HEK293 (cell line): ENCODE data around the gene SLC48A1.
A peak's percentile ranks its signal among the peaks of the same experiment; 100 is the strongest.

Experiments
- CTCF ChIA-PET: fragments of 350-600 bp; formaldehyde crosslinking; extraction: SDS; loops from one replicate; lab custom pipeline; 2021; ENCODE audit warnings: antibody characterized with exemption; lab: Yijun Ruan, JAX
- POLR2A ChIA-PET: fragments of 300-600 bp; formaldehyde crosslinking; extraction: SDS; loops from one replicate; lab custom pipeline; 2020; ENCODE audit warnings: antibody characterized with exemption, inconsistent platforms; lab: Yijun Ruan, JAX
- H3K27ac ChIP-seq: fragments of 200-500 bp; sonication (Bioruptor generic); 2 replicates; pipeline ENCODE4 v1.5.1; 2014; ENCODE audit warnings: low read depth, low read length, control low read depth, inconsistent platforms; ENCODE audit errors: extremely low read depth
- H3K36me3 ChIP-seq, 2 experiments: fragments of 200-500 bp in 1 of 2; sonication (Bioruptor generic) in 1 of 2; 1 replicate in 1 of 2; 2 replicates in 1 of 2; pipeline ENCODE4 v1.5.1; 2014 to 2017; ENCODE audit warnings: inconsistent platforms in 2 of 2, low read length in 2 of 2; ENCODE audit not compliant: control insufficient read depth in 2 of 2, insufficient read depth in 1 of 2
- H3K4me1 ChIP-seq: fragments of 200-500 bp; sonication (Bioruptor generic); 2 replicates; pipeline ENCODE4 v1.5.1; 2014; ENCODE audit warnings: mild to moderate bottlenecking, low read length, inconsistent platforms; ENCODE audit not compliant: control insufficient read depth, insufficient read depth
- H3K4me3 ChIP-seq: 2 replicates; pipeline ENCODE4 v1.5.1; 2011; ENCODE audit warnings: low read depth, mild to moderate bottlenecking, control low read depth, low read length, moderate library complexity
- H3K9me3 ChIP-seq: fragments of 200-500 bp; sonication (Bioruptor generic); 2 replicates; pipeline ENCODE4 v1.5.1; 2014; ENCODE audit warnings: low read depth, low read length, inconsistent platforms; ENCODE audit not compliant: control insufficient read depth, insufficient read depth
- EGR2 ChIP-seq: fragments of 450-650 bp; formaldehyde crosslinking; IDR thresholded peaks from 2 replicates; pipeline ENCODE4 v1.5.1; 2016; ENCODE audit warnings: low read depth, missing biosample characterization, missing genetic modification characterization
- GLIS2 ChIP-seq: fragments of 450-650 bp; formaldehyde crosslinking; IDR thresholded peaks from 2 replicates; pipeline ENCODE4 v1.5.1; 2016; ENCODE audit warnings: missing biosample characterization, missing genetic modification characterization
- SCRT2 ChIP-seq: fragments of 450-650 bp; formaldehyde crosslinking; IDR thresholded peaks from 2 replicates; pipeline ENCODE4 v1.5.1; 2016; ENCODE audit warnings: missing biosample characterization, missing genetic modification characterization
- SETDB1 ChIP-seq: IDR thresholded peaks from one replicate; pipeline ENCODE4 v1.6.1; 2017; ENCODE audit warnings: mild to moderate bottlenecking, low read length, moderate library complexity, mixed read lengths; ENCODE audit not compliant: insufficient read length
- TRIM28 ChIP-seq: IDR thresholded peaks from 2 replicates; pipeline ENCODE4 v1.6.1; 2011; ENCODE audit warnings: low read length, control low read depth, borderline replicate concordance
- ZBTB7A ChIP-seq: fragments of 450-650 bp; formaldehyde crosslinking; IDR thresholded peaks from 2 replicates; pipeline ENCODE4 v1.5.1; 2016; ENCODE audit warnings: low read depth, missing biosample characterization, missing genetic modification characterization
- ZBTB8A ChIP-seq: fragments of 450-650 bp; formaldehyde crosslinking; IDR thresholded peaks from 2 replicates; pipeline ENCODE4 v1.5.1; 2016; ENCODE audit warnings: missing biosample characterization, missing genetic modification characterization
- ZFHX2 ChIP-seq: fragments of 450-650 bp; formaldehyde crosslinking; conservative IDR thresholded peaks from 2 replicates; pipeline ENCODE4 v1.5.1; 2016; ENCODE audit warnings: missing biosample characterization, missing genetic modification characterization
- ZNF157 ChIP-seq: fragments of 450-650 bp; formaldehyde crosslinking; IDR thresholded peaks from 2 replicates; pipeline ENCODE4 v1.5.1; 2016; ENCODE audit warnings: missing biosample characterization, missing genetic modification characterization
- ZNF292 ChIP-seq: fragments of 450-650 bp; formaldehyde crosslinking; IDR thresholded peaks from 2 replicates; pipeline ENCODE4 v1.5.1; 2016; ENCODE audit warnings: low read depth, missing biosample characterization, missing genetic modification characterization, borderline replicate concordance
- ZNF341 ChIP-seq: fragments of 450-650 bp; formaldehyde crosslinking; IDR thresholded peaks from 2 replicates; pipeline ENCODE4; 2016; ENCODE audit warnings: low read depth, missing biosample characterization, missing genetic modification characterization
- ZNF404 ChIP-seq: fragments of 450-650 bp; formaldehyde crosslinking; IDR thresholded peaks from 2 replicates; pipeline ENCODE4 v1.5.1; 2017; ENCODE audit warnings: missing biosample characterization, missing genetic modification characterization
- ZNF521 ChIP-seq: fragments of 450-650 bp; formaldehyde crosslinking; IDR thresholded peaks from 2 replicates; pipeline ENCODE4 v1.5.1; 2017; ENCODE audit warnings: missing biosample characterization, mild to moderate bottlenecking, missing genetic modification characterization
- ZNF558 ChIP-seq: fragments of 450-650 bp; formaldehyde crosslinking; IDR thresholded peaks from 2 replicates; pipeline ENCODE4 v1.5.1; 2016; ENCODE audit warnings: missing biosample characterization, missing genetic modification characterization
- ZNF776 ChIP-seq: fragments of 450-650 bp; formaldehyde crosslinking; IDR thresholded peaks from 2 replicates; pipeline ENCODE4 v1.5.0; 2017; ENCODE audit warnings: missing biosample characterization, missing genetic modification characterization, borderline replicate concordance
- ZNF785 ChIP-seq: fragments of 450-650 bp; formaldehyde crosslinking; IDR thresholded peaks from 2 replicates; pipeline ENCODE4 v1.5.1; 2016; ENCODE audit warnings: missing biosample characterization, missing genetic modification characterization
- ZSCAN16 ChIP-seq: fragments of 450-650 bp; formaldehyde crosslinking; IDR thresholded peaks from 2 replicates; pipeline ENCODE4 v1.5.1; 2016; ENCODE audit warnings: missing biosample characterization, missing genetic modification characterization
- TF ChIP-seq, protein P1 (sequence below): fragments of 450-650 bp; formaldehyde crosslinking; IDR thresholded peaks from 2 replicates; pipeline ENCODE4 v1.5.1; 2016; ENCODE audit warnings: missing biosample characterization, missing genetic modification characterization
- TF ChIP-seq, protein P2 (sequence below): fragments of 450-650 bp; formaldehyde crosslinking; IDR thresholded peaks from 2 replicates; pipeline ENCODE4 v1.5.1; 2016; ENCODE audit warnings: missing biosample characterization, missing genetic modification characterization
- TF ChIP-seq, protein P3 (sequence below): fragments of 450-650 bp; formaldehyde crosslinking; IDR thresholded peaks from 2 replicates; pipeline ENCODE4 v1.5.1; 2016; ENCODE audit warnings: missing biosample characterization, missing genetic modification characterization
- TF ChIP-seq, protein P4 (sequence below): fragments of 450-650 bp; formaldehyde crosslinking; IDR thresholded peaks from 2 replicates; pipeline ENCODE4 v1.5.1; 2017; ENCODE audit warnings: missing biosample characterization, missing genetic modification characterization

Gene SLC48A1

DNA sequence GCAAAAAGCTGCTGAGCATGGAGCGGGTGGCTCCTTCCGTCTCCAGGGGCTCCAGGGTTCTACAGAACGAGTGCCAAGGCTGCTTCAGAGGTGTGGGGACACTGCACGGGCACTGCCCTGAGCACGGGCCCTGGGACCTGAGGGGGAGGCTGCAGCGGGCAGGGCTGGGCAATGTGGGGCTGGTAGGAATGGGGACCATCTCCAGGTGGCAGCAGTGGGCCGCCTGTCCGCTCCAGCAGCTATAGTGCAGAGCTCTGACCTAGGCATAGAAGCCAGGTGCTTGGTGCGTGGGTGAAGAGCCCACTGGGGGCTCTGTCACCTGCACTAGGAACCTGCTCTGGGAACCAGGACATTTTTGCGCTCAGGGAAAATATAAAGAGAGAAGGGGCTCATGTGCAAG is 24.4 kb downstream of the SLC48A1 start:
- peaks cover 0 to 57% of the 10 kb centered on the region in 2 experiments; a peak in 2 of 3 replicates for H3K36me3 ChIP-seq
- TF ChIP-seq, protein P1, sequence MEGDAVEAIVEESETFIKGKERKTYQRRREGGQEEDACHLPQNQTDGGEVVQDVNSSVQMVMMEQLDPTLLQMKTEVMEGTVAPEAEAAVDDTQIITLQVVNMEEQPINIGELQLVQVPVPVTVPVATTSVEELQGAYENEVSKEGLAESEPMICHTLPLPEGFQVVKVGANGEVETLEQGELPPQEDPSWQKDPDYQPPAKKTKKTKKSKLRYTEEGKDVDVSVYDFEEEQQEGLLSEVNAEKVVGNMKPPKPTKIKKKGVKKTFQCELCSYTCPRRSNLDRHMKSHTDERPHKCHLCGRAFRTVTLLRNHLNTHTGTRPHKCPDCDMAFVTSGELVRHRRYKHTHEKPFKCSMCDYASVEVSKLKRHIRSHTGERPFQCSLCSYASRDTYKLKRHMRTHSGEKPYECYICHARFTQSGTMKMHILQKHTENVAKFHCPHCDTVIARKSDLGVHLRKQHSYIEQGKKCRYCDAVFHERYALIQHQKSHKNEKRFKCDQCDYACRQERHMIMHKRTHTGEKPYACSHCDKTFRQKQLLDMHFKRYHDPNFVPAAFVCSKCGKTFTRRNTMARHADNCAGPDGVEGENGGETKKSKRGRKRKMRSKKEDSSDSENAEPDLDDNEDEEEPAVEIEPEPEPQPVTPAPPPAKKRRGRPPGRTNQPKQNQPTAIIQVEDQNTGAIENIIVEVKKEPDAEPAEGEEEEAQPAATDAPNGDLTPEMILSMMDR (tag by site-specific recombination): peak; percentile 59
- TF ChIP-seq ZBTB8A (tag by site-specific recombination) (no peak), ZNF404 (tag by site-specific recombination) (no peak)

DNA sequence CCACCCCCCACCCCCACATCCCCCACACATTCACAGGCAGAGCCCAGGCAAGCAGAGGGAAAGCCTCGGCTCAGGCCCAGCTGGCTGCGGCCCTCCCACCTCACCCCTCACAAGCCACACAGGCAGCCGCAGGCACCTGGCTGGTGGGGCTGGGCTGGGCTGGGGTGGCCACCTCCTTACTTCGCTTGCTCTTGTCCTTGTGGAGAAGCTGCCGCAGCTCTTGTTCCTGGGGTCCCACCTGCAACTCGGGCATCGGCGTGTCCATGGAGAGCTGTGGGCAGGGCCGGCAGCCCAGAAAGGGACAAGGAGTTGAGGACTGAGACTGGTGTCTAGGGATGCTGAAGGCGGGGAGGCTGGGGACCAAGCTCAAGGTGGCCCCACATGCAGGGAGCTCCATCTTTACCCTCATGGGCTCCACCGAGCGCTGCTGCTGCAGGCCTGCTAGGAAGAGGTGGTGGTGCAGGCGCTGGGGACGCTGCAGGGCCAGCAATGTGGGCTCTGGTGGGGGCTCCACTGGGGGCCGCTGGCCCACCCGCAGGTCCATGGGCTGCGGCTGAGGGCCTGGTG is 25.4 kb downstream of the SLC48A1 start:
- POLR2A ChIA-PET: interaction anchor here (0.9 kb wide), 1 partner anchor 31 kb away, joined by 4 read pairs; no protein-coding TSS in a partner anchor
- Histone ChIP-seq H3K4me3 (no peak overlapping the region), H3K9me3 (no peaks in the 10 kb centered on the region), H3K4me1 (no peaks in the 10 kb centered on the region), H3K36me3 (peaks cover 0 to 51% of the 10 kb centered on the region in 2 experiments; a peak in 2 of 3 replicates), H3K27ac (no peak overlapping the region)
- 0 out of 2 replicates have a peak, but pooled peaks have one; percentile 16 for TF ChIP-seq GLIS2 (tag by site-specific recombination)
- TF ChIP-seq SCRT2 (tag by site-specific recombination): no peak
- no peak for TF ChIP-seq SETDB1
- TF ChIP-seq ZFHX2 (tag by site-specific recombination): peak; percentile 46
- peak; percentile 69 for TF ChIP-seq EGR2 (tag by site-specific recombination)
- TF ChIP-seq ZBTB7A (tag by site-specific recombination): no peak
- TF ChIP-seq, protein P2, sequence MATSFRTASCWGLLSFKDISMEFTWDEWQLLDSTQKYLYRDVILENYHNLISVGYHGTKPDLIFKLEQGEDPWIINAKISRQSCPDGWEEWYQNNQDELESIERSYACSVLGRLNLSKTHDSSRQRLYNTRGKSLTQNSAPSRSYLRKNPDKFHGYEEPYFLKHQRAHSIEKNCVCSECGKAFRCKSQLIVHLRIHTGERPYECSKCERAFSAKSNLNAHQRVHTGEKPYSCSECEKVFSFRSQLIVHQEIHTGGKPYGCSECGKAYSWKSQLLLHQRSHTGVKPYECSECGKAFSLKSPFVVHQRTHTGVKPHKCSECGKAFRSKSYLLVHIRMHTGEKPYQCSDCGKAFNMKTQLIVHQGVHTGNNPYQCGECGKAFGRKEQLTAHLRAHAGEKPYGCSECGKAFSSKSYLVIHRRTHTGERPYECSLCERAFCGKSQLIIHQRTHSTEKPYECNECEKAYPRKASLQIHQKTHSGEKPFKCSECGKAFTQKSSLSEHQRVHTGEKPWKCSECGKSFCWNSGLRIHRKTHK: no peak
- CTCF ChIA-PET: interaction anchor here (1.1 to 14.1 kb wide), 4 partner anchors 9 to 57 kb away, joined by 3 to 234 read pairs (median 6); no protein-coding TSS in a partner anchor

More for the DNA sequence above, 24.4 kb downstream of the SLC48A1 start:
- H3K27ac ChIP-seq: no peak overlapping the region
- no peak overlapping the region for H3K4me3 ChIP-seq
- H3K4me1 ChIP-seq: no peaks in the 10 kb centered on the region
- POLR2A ChIA-PET: interaction anchor here (0.7 to 1.1 kb wide), 2 partner anchors 22 to 41 kb away, joined by 3 read pairs; partner anchors contain the start of gene HDAC7
- no peaks in the 10 kb centered on the region for H3K9me3 ChIP-seq
- CTCF ChIA-PET: interaction anchor here (0.5 to 14.1 kb wide), 12 partner anchors 10 to 429 kb away, joined by 3 to 234 read pairs (median 4); no protein-coding TSS in a partner anchor

DNA sequence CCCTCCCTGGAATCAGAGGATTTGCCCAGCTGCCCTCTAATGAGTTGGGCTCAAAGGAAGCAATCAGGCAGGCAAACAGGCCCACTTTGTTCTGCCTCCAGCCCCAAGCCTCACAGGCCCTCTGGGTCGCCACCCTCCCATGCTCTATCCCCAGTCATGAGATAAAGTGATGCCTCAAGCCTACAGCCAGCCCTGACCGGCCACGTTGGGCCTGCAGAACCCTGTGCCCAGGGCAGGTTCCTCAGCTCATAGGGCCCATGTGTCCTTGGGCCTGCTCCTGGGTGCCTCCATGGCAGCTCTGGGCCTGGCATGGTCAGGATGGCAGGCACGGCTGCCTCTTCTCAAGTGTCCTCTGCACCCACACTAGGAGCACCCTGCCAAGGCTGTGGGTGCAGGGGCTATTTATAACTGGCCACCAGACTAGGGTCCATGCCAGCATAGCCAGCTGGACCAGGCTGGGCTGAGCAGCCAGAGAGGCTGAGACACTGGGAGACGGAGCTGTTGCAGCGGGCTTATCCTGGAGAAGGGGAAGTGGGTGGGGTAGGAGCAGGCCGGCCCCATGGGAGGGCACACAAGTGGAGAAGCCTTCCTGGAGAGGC is 26.4 kb downstream of the SLC48A1 start:
- Histone ChIP-seq H3K9me3 (no peaks in the 10 kb centered on the region), H3K4me3 (no peak overlapping the region), H3K36me3 (peaks cover 0 to 50% of the 10 kb centered on the region in 2 experiments; a peak in 2 of 3 replicates), H3K27ac (no peak overlapping the region), H3K4me1 (no peaks in the 10 kb centered on the region)
- ChIA-PET POLR2A (no interaction called here), CTCF (interaction anchor here (0.6 to 14.1 kb wide), 3 partner anchors 35 to 150 kb away, joined by 3 to 234 read pairs (median 4); no protein-coding TSS in a partner anchor)
- TF ChIP-seq TRIM28 (no peak), ZNF157 (tag by site-specific recombination) (no peak), ZNF785 (tag by site-specific recombination) (no peak), ZNF776 (no peak), ZSCAN16 (tag by site-specific recombination) (no peak), ZNF292 (no peak), ZNF341 (no peak), ZNF558 (no peak), ZNF521 (tag by site-specific recombination) (no peak)
- TF ChIP-seq, protein P3, sequence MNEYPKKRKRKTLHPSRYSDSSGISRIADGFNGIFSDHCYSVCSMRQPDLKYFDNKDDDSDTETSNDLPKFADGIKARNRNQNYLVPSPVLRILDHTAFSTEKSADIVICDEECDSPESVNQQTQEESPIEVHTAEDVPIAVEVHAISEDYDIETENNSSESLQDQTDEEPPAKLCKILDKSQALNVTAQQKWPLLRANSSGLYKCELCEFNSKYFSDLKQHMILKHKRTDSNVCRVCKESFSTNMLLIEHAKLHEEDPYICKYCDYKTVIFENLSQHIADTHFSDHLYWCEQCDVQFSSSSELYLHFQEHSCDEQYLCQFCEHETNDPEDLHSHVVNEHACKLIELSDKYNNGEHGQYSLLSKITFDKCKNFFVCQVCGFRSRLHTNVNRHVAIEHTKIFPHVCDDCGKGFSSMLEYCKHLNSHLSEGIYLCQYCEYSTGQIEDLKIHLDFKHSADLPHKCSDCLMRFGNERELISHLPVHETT: no peak
- TF ChIP-seq, protein P4, sequence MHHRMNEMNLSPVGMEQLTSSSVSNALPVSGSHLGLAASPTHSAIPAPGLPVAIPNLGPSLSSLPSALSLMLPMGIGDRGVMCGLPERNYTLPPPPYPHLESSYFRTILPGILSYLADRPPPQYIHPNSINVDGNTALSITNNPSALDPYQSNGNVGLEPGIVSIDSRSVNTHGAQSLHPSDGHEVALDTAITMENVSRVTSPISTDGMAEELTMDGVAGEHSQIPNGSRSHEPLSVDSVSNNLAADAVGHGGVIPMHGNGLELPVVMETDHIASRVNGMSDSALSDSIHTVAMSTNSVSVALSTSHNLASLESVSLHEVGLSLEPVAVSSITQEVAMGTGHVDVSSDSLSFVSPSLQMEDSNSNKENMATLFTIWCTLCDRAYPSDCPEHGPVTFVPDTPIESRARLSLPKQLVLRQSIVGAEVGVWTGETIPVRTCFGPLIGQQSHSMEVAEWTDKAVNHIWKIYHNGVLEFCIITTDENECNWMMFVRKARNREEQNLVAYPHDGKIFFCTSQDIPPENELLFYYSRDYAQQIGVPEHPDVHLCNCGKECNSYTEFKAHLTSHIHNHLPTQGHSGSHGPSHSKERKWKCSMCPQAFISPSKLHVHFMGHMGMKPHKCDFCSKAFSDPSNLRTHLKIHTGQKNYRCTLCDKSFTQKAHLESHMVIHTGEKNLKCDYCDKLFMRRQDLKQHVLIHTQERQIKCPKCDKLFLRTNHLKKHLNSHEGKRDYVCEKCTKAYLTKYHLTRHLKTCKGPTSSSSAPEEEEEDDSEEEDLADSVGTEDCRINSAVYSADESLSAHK (tag by site-specific recombination): no peak
